K562 (cell line): Measurements from ENCODE around the gene PRKCE. TPM values are rescaled to one million over a fixed set of nuclear protein-coding genes. Genes with fewer than 3 reads are reported as not detected.

Experiments
- ATAC-seq: fragments of 200-7000 bp; cut with Tn5 transposase; 3 replicates; pipeline ENCODE4 v1.9.1; 2020; ENCODE audit warnings: moderate library complexity
- BruUV-seq: library from RNA; stranded (reverse); fragments of 400-500 nt; replicated peaks from 2 replicates; lab custom pipeline; 2021; lab: Mats Ljungman, UMichigan
- CTCF ChIA-PET: fragments of 300-600 bp; formaldehyde crosslinking; extraction: SDS; loops from one replicate; lab custom pipeline; 2021; ENCODE audit warnings: low intra/inter-chr PET ratio; lab: Yijun Ruan, JAX
- POLR2A ChIA-PET: fragments of 300-600, 350-650 bp; sonication (Branson Sonifier 250); formaldehyde crosslinking; extraction: SDS; loops from one replicate; lab custom pipeline; 2021; ENCODE audit warnings: antibody characterized with exemption, inconsistent platforms; lab: Yijun Ruan, JAX
- DNase-seq, 4 experiments: peaks; one replicate each; pipeline versions ENCODE4 v3.0.0 to v3.0.0-alpha.2; 2011 to 2018; ENCODE audit warnings: low spot score in 3 of 4, mixed read lengths in 3 of 4; ENCODE audit errors: extremely low read depth in 1 of 4
- FAIRE-seq: peaks from 2 replicates; lab custom pipeline; 2011; peaks lifted over from hg19 to GRCh38; lab: Jason Lieb, UNC
- H2AFZ ChIP-seq: 2 replicates; pipeline ENCODE4 v1.6.0; 2011; ENCODE audit warnings: low read depth, low read length, control low read depth, inconsistent platforms
- H3K27ac ChIP-seq: fragments of 200-600 bp; 3 replicates; pipeline ENCODE4 v1.8.0; 2011; ENCODE audit warnings: low read depth, mild to moderate bottlenecking, control low read depth, inconsistent platforms, low read length, moderate library complexity, mixed read lengths; ENCODE audit errors: extremely low read depth
- H3K27me3 ChIP-seq, 2 experiments: fragments of 300-600 bp in 1 of 2; 2 replicates in 1 of 2; 3 replicates in 1 of 2; pipeline versions ENCODE4 v1.6.0 to v1.8.0; 2011; ENCODE audit warnings: inconsistent platforms in 2 of 2, low read length in 2 of 2, mild to moderate bottlenecking in 1 of 2, mixed read lengths in 1 of 2, moderate library complexity in 1 of 2; ENCODE audit not compliant: control insufficient read depth in 2 of 2, insufficient read depth in 2 of 2
- H3K36me3 ChIP-seq: fragments of 300-600 bp; 3 replicates; pipeline ENCODE4 v1.8.0; 2011; ENCODE audit warnings: mild to moderate bottlenecking, low read length, inconsistent platforms; ENCODE audit not compliant: control insufficient read depth, insufficient read depth
- H3K4me1 ChIP-seq, 2 experiments: fragments of 200-600 bp in 1 of 2; replicated peaks in 1 of 2; 2 replicates in 1 of 2; 3 replicates in 1 of 2; pipeline versions ENCODE4 v1.5.1 to v1.8.0; 2011; ENCODE audit warnings: inconsistent platforms in 2 of 2, low read length in 2 of 2, mild to moderate bottlenecking in 1 of 2, mixed read lengths in 1 of 2, moderate library complexity in 1 of 2; ENCODE audit not compliant: control insufficient read depth in 2 of 2, insufficient read depth in 2 of 2
- H3K4me2 ChIP-seq: 2 replicates; pipeline ENCODE4 v1.6.1; 2011; ENCODE audit warnings: low read length, control low read depth, inconsistent platforms, mixed read lengths; ENCODE audit not compliant: insufficient read depth
- H3K4me3 ChIP-seq: fragments of 200-600 bp; sonication (generic), shearing (Covaris generic); 2 replicates; pipeline ENCODE4 v1.5.1; 2016; ENCODE audit warnings: control low read depth, inconsistent platforms
- H3K79me2 ChIP-seq: fragments of 200-600 bp; 3 replicates; pipeline ENCODE4 v1.8.0; 2011; ENCODE audit warnings: low read length, inconsistent platforms; ENCODE audit not compliant: control insufficient read depth, insufficient read depth
- H3K9ac ChIP-seq, 2 experiments: 2 replicates each; pipeline versions ENCODE4 v1.6.0 to v1.6.1; 2011; ENCODE audit warnings: low read depth in 2 of 2, low read length in 2 of 2, control low read depth in 1 of 2, inconsistent platforms in 1 of 2, mild to moderate bottlenecking in 1 of 2, mixed read lengths in 1 of 2; ENCODE audit not compliant: insufficient read depth in 1 of 2
- H3K9me1 ChIP-seq: one replicate; pipeline ENCODE4 v1.6.0; 2011; ENCODE audit warnings: inconsistent platforms, mild to moderate bottlenecking, low read length, moderate library complexity; ENCODE audit not compliant: control insufficient read depth, insufficient read depth
- H3K9me3 ChIP-seq: replicated peaks from 2 replicates; pipeline ENCODE4 v1.5.1; 2011; ENCODE audit warnings: low read depth, low read length, inconsistent platforms; ENCODE audit not compliant: control insufficient read depth, insufficient read depth
- H4K20me1 ChIP-seq: replicated peaks from 2 replicates; pipeline ENCODE4 v1.6.1; 2011; ENCODE audit warnings: low read length, inconsistent platforms, mixed read lengths; ENCODE audit not compliant: control insufficient read depth, insufficient read depth
- DACH1 ChIP-seq: fragments of 450-650 bp; IDR thresholded peaks from 2 replicates; pipeline ENCODE4 v1.6.1; 2018; ENCODE audit not compliant: partially characterized antibody
- MCM3 ChIP-seq: fragments of 450-650 bp; IDR thresholded peaks from 2 replicates; pipeline ENCODE4 v1.6.1; 2016
- MEF2D ChIP-seq: conservative IDR thresholded peaks from 2 replicates; pipeline ENCODE4 v1.6.1; 2016; ENCODE audit warnings: low read depth, missing genetic modification characterization, missing compliant biosample characterization
- SMARCA5 ChIP-seq: fragments of 450-650 bp; IDR thresholded peaks from 2 replicates; pipeline ENCODE4 v1.6.1; 2016
- SPI1 ChIP-seq: IDR thresholded peaks from 2 replicates; pipeline ENCODE4 v1.6.1; 2011; ENCODE audit warnings: low read depth, low read length, control low read depth, borderline replicate concordance
- STAG1 ChIP-seq: sonication (generic); formaldehyde crosslinking; IDR thresholded peaks from 2 replicates; pipeline ENCODE4 v1.5.0; 2020; ENCODE audit warnings: missing genetic modification reagents, borderline replicate concordance
- TBL1XR1 ChIP-seq, 2 experiments: IDR thresholded peaks; 2 replicates each; pipeline ENCODE4 v1.6.1; 2012; ENCODE audit warnings: improper control_type of control experiment in 2 of 2, low read length in 2 of 2, mild to moderate bottlenecking in 1 of 2
- ZNF311 ChIP-seq: fragments of 250-450 bp; sonication (Bioruptor Pico); IDR thresholded peaks from 2 replicates; pipeline ENCODE4 v1.4.0; 2020; ENCODE audit warnings: mild to moderate bottlenecking, moderate library complexity
- WGBS: fragments of 100-300 bp; shearing (Covaris generic); methylation state at CpG from one replicate; pipeline ENCODE4 v1.1.6; 2016; ENCODE audit warnings: low coverage, mixed read lengths; ENCODE audit not compliant: insufficient coverage; ENCODE audit errors: missing lambda C conversion rate; 5-methylcytosine and 5-hydroxymethylcytosine counted together
- in situ Hi-C: fragments of 300-500 bp; cut with MboI; formaldehyde crosslinking; loops from 4 replicates; pipeline ENCODE4 v1.15.0; 2018; ENCODE audit warnings: inconsistent platforms, mixed read lengths
- intact Hi-C: fragments of 100-400 bp; cut with micrococcal nuclease; formaldehyde crosslinking; loops from 2 replicates; pipeline ENCODE4 v1.14.2; 2022
- polyA plus RNA-seq, 8 experiments: library from polyadenylated mRNA; depleted of rRNA in 4 of 8; stranded (reverse) in 5 of 8; unstranded in 3 of 8; fragments of >200 nt; fragmentation: Nextera tagmentation in 2 of 8; fragmentation: Illumina TruSeq in 1 of 8; extraction: Ambion mirVana in 2 of 8; extraction: Trizol in 1 of 8; gene quantifications; 2 replicates each; pipeline versions ENCODE4 v1.2.1 to v1.2.3, GENCODE V29; 2011 to 2014; ENCODE audit warnings: inconsistent platforms in 1 of 8, missing spikeins in 1 of 8
- total RNA-seq, 7 experiments: library from RNA; depleted of rRNA in 6 of 7; stranded (reverse); fragments of >200 nt in 6 of 7; fragmentation: Illumina TruSeq in 2 of 7; extraction: Trizol in 2 of 7; gene quantifications; 2 replicates each; pipeline versions ENCODE4 v1.2.1 to v1.2.3, GENCODE V29; 2011 to 2021; ENCODE audit warnings: low replicate concordance in 1 of 7
- TF ChIP-seq, protein P1 (sequence below): IDR thresholded peaks from 2 replicates; pipeline ENCODE4 v1.6.1; 2014; ENCODE audit warnings: antibody characterized with exemption
- TF ChIP-seq, protein P2 (sequence below): fragments of 250-450 bp; sonication (Bioruptor Pico); IDR thresholded peaks from 2 replicates; pipeline ENCODE4 v1.6.1; 2021; ENCODE audit warnings: mild to moderate bottlenecking
- TF ChIP-seq, protein P3 (sequence below): fragments of 450-650 bp; IDR thresholded peaks from 2 replicates; pipeline ENCODE4 v1.6.1; 2016; ENCODE audit warnings: missing biosample characterization, missing genetic modification characterization
- TF ChIP-seq, protein P4 (sequence below): fragments of 150-350 bp; conservative IDR thresholded peaks from 2 replicates; pipeline ENCODE4 v1.6.1; 2014; ENCODE audit warnings: low read length

PRKCE gene
- total and polyA plus RNA-seq, 9 of the 15 experiments (the other 6 are each of a cell fraction or from before 2014, with no cell fraction given) = 0.06 to 1.0 (median 0.22) TPM; not detected in 1

DNA sequence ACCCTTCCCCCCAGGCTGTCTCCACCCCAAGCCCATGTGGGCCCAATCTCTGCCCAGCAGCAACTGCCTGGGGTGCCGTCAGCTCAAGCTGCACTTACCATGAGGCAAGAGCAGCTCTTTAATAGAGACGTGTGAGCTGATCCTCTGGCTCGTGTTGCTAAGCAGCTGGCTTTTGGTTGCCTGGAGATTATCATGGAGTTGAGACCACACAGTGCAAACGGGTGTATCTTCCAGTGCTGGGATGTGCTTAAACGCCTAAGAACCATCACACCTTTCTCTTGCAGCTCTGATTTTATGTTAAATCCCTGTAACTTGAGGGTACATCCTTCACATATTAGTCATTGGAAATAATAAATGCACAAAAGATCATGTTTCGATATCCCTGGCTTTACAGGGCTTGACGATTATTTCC, 271.1 kb downstream of the PRKCE start (continued):
- TF ChIP-seq, protein P1, sequence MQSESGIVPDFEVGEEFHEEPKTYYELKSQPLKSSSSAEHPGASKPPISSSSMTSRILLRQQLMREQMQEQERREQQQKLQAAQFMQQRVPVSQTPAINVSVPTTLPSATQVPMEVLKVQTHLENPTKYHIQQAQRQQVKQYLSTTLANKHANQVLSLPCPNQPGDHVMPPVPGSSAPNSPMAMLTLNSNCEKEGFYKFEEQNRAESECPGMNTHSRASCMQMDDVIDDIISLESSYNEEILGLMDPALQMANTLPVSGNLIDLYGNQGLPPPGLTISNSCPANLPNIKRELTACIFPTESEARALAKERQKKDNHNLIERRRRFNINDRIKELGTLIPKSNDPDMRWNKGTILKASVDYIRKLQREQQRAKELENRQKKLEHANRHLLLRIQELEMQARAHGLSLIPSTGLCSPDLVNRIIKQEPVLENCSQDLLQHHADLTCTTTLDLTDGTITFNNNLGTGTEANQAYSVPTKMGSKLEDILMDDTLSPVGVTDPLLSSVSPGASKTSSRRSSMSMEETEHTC = no peak
- TF ChIP-seq SMARCA5 (no peak), MCM3 (no peak), STAG1 (CRISPR knock-in tag) (no peak), TBL1XR1 (IDR thresholded peaks at IDR 0.05; ENCODE audit: low read length in 2 of 2) (no peak)
- TF ChIP-seq, protein P2, sequence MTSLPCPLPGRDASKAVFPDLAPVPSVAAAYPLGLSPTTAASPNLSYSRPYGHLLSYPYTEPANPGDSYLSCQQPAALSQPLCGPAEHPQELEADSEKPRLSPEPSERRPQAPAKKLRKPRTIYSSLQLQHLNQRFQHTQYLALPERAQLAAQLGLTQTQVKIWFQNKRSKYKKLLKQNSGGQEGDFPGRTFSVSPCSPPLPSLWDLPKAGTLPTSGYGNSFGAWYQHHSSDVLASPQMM (CRISPR knock-in tag) = no peak

DNA sequence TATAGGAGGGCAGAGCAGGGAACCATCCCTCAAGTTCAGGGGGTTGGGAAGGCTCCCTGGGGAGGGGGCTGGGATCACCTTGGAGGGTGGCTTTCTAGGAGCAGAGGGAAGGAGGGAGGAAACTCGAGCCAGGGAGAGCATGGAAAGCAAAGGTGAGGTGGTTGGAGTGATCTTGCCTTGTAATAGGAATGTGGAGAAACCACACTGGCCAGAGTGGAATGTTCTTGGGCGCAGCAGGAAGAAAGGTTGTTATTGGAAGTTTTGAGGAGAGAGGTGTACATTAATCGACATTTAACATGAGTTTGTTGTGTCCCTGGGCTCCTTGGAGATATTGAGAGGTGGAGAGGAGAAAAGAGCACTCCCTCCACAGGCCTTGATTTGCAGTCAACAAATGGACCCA, 272.2 kb downstream of the PRKCE start:
- no peak for TF ChIP-seq MEF2D (tag)
- TF ChIP-seq, protein P3, sequence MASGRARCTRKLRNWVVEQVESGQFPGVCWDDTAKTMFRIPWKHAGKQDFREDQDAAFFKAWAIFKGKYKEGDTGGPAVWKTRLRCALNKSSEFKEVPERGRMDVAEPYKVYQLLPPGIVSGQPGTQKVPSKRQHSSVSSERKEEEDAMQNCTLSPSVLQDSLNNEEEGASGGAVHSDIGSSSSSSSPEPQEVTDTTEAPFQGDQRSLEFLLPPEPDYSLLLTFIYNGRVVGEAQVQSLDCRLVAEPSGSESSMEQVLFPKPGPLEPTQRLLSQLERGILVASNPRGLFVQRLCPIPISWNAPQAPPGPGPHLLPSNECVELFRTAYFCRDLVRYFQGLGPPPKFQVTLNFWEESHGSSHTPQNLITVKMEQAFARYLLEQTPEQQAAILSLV (tag) = no peak
- TF ChIP-seq, protein P4, sequence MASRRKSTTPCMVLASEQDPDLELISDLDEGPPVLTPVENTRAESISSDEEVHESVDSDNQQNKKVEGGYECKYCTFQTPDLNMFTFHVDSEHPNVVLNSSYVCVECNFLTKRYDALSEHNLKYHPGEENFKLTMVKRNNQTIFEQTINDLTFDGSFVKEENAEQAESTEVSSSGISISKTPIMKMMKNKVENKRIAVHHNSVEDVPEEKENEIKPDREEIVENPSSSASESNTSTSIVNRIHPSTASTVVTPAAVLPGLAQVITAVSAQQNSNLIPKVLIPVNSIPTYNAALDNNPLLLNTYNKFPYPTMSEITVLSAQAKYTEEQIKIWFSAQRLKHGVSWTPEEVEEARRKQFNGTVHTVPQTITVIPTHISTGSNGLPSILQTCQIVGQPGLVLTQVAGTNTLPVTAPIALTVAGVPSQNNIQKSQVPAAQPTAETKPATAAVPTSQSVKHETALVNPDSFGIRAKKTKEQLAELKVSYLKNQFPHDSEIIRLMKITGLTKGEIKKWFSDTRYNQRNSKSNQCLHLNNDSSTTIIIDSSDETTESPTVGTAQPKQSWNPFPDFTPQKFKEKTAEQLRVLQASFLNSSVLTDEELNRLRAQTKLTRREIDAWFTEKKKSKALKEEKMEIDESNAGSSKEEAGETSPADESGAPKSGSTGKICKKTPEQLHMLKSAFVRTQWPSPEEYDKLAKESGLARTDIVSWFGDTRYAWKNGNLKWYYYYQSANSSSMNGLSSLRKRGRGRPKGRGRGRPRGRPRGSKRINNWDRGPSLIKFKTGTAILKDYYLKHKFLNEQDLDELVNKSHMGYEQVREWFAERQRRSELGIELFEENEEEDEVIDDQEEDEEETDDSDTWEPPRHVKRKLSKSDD = no peak
- no peak for TF ChIP-seq SPI1
- no peak for TF ChIP-seq DACH1
- no peak for TF ChIP-seq ZNF311
- H3K9me1 ChIP-seq = no peaks in the 10 kb centered on the region
- WGBS = 4% methylated on average over 3 of the region's 3 CpGs
- H3K4me1 ChIP-seq = no peaks in the 10 kb centered on the region
- H3K4me2 ChIP-seq = no peak overlapping the region
- no peaks in the 10 kb centered on the region for H3K36me3 ChIP-seq
- BruUV-seq = no TSS peak
- in situ Hi-C loops = no loop called here
- ChIA-PET POLR2A (no interaction called here), CTCF (no interaction called here)
- H3K4me3 ChIP-seq = no peak overlapping the region
- no peak overlapping the region for H2AFZ ChIP-seq
- intact Hi-C loops = no loop called here
- H3K27me3 ChIP-seq = peaks cover 0 to 42% of the 10 kb centered on the region in 2 experiments; a peak in 4 of 5 replicates
- no peaks in the 10 kb centered on the region for H3K79me2 ChIP-seq
- no peaks in the 10 kb centered on the region; the same call in 1 of the 2 replicates for H4K20me1 ChIP-seq
- no peak overlapping the region for H3K9ac ChIP-seq
- H3K27ac ChIP-seq = no peak overlapping the region
- no peak for DNase-seq
- no peak for ATAC-seq
- FAIRE-seq = no peak
- no peaks in the 10 kb centered on the region for H3K9me3 ChIP-seq
